Stimulated activated CD8-positive, alpha-beta memory T cell treated with anti-CD3 and anti-CD28 coated beads, Interleukin-4, amount 100 ng/mL, for 4 hours (primary cell): ENCODE data around the gene CEP76.

ENCODE experiments used
- DNase-seq, 2 donors: peaks; one replicate each; pipeline ENCODE4 v3.0.0-alpha.2; 2020; ENCODE audit warnings: low read depth in 2 of 2, low spot score in 1 of 2

The CEP76 gene

GRCh38 chr18:12703664-12704063 is 1.1 kb upstream of the CEP76 start:
- DNase-seq, result no peak

GRCh38 chr18:12703096-12703567 is 609 bp upstream of the CEP76 start:
- no peak for DNase-seq

DNA sequence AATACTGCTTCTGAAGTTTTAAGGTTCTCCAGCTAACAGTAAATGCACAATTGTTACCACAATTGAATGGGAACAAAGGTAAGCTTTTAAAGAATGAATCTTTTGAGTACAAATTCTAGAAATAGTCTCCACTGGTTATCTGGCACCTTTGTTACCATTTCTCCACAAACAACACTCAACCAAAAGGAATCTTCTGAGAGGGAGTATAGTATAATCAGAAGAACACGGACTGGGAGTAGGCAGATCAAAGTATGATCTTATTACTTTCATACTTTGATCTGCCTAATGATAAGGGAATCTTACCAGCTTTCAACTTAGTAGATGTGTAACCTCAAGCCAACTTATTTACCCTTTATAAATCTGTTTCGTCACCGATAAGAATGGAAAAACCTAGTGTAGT is 1.4 kb downstream of the CEP76 start:
- DNase-seq, result no peak

- no peak for DNase-seq
Measured at GRCh38 chr18:12699747-12700146, 2.8 kb downstream of the CEP76 start.

- no peak for DNase-seq
Measured at GRCh38 chr18:12694032-12694431, 8.5 kb downstream of the CEP76 start.

GRCh38 chr18:12692206-12692605 is 10.3 kb downstream of the CEP76 start:
- no peak for DNase-seq

DNA sequence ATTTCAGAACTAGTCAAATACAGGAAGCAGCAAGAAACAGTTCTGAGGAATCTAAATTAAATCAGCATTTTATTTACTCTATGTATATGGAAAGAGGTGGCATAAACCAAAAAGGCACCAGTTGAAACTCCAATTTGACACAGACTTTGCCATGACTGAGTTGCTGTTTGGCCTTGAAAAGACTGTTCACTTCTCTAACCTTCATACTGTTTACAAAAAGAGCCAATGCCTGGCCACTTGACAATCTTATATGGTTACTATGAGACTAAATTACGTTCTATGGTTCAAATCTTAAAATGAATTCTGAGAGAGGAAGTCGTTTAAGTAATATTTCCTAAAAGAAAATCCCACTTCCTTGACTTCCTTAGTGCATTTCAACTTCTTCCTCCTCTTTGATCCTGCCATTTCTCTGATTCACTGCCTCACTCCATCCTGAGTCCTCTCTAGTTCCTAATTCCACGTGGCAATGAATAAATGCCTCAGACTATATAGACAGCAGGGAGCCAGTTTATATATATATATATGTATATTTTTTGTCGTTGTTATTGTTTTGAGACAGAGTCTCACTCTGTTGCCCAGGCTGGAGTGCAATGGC is 13.2 kb downstream of the CEP76 start:
- DNase-seq, result no peak

DNA sequence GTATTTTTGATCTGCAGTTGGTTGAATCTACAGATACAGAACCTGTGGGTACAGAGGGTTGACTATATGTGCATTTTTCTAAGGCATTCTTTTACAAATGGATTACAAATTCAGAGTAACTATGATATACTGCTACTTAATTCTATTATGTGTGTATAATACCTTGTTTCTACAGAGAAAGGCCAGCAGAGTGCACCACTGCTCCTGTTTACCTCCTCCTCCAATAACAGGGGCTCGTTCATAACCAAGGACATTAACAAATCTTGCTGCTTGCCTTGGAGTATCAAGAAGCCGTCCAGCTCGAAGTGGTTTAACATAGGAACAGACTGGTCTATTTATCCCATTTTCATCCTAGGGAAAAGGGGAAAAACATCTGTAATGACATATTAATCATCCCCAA is 16.4 kb downstream of the CEP76 start:
- DNase-seq, result no peak

GRCh38 chr18:12679183-12679786 is 23.2 kb downstream of the CEP76 start:
- DNase-seq, result no peak

DNA sequence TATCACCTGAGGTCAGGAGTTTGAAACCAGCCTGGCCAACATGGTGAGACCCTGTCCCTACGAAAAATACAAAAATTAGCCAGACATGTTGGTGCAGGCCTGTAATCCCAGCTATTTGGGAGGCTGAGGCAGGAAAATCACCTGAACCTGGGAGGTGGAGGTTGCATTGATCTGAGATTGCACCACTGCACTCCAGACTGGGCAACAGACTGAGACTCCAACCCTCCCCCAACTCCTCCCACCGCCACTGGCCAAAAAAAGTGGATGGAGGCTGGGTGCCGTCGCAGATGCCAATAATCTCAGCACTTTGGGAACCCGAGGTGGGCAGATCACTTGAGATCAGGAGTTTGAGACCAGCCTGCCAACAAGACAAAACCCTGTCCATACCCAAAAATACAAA is 34.5 kb downstream of the CEP76 start:
- DNase-seq, result no peak

GRCh38 chr18:12659904-12660605 is 42.5 kb downstream of the CEP76 start:
- no peak for DNase-seq

- DNase-seq, result no peak
Measured at GRCh38 chr18:12658426-12659138, 43.9 kb downstream of the CEP76 start.

- DNase-seq, result no peak
Measured at GRCh38 chr18:12657684-12658425, 44.7 kb downstream of the CEP76 start, which contains the start of gene SPIRE1. SPIRE1 (minus strand) TSS chr18:12658107; CDS start chr18:12657866, 241 bp downstream.

- DNase-seq, result no peak
Measured at GRCh38 chr18:12656938-12657683, 45.4 kb downstream of the CEP76 start.

DNA sequence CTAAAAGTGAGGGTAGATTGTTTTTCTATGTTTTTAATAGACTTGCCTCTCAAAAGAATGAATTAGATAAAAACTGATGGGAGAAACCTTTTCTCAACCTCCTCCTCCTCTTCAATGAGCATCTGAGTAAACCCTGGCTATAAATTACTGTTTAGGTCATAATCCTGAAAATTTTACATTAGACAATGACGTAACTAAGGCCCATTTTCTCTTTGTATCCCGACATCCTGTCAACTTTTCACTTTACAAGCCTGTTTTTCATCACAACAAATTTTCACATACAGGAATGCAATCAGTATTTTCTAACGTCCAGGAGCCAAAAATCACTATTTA is 46.0 kb downstream of the CEP76 start:
- DNase-seq, result no peak

DNA sequence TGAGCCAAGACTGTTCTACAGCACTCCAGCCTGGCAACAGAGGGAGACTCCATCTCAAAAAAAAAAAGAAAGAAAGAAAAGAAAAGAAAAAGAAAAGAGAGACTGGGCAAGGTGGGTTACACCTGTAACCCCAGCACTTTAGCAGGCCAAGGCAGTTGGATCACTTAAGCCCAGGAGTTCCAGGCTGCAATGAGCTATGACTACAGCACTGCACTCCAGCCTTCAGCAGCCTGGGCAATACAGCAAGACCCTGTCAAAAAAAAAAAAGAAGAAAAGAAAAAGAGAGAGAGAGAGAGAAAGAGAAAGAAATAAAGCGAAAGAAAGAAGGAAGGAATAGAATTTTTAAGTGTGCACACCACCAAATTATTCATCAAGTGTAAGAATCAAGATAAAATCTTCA is 47.6 kb downstream of the CEP76 start:
- no peak for DNase-seq

- no peak for DNase-seq
Measured at GRCh38 chr18:12652861-12653401, 49.6 kb downstream of the CEP76 start.

DNA sequence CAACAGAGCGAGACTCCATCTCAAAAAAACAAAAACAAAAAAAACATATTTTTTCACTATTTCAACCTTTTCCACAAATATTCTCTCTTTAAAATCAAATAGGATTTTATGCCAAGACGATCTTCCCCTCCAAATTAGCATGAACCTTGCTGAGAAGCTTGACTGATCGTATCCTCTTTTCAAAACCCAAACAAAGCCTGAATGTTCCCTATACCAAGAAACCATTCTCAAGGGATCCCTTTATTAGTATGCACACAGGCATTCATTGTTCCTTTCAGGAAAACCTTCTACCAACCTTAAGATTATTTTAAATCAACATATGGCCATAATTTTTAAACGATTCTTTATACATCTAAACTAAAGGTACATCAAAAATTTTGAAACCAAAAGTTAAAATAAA is 50.9 kb downstream of the CEP76 start:
- no peak for DNase-seq

- DNase-seq, result no peak
Measured at GRCh38 chr18:12647773-12648172, 54.8 kb downstream of the CEP76 start.

DNA sequence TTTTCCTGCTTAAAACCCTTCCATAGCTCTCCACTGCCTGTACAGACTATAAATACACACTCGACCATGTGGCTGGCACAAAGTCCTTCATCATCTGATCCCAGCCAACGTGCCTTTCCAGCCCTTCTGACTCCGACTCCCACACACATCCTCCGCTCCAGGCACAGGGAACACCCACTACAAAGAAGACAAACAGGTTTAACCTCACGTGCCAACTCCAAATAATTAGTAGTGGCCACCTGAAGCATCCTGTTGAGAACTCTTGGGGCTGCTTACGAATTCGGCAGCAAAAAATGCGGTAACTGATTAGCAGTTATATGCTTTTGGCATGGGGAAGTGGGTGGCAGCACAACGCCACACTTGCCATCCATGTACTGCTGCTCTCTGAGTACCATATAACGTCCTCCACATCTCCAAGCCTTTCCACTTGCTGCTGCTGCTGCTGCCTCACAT is 56.7 kb downstream of the CEP76 start:
- DNase-seq, result no peak
